HepG2 (cell line): ENCODE results near the gene LCE5A. TPM values are rescaled to one million over a fixed set of nuclear protein-coding genes. Genes with fewer than 3 reads are reported as not detected.

Source experiments
- ATAC-seq: fragments of 200-7000 bp; cut with Tn5 transposase; 3 replicates; pipeline ENCODE4 v1.9.1; 2020; ENCODE audit warnings: mild to moderate bottlenecking, moderate library complexity
- BruUV-seq: library from RNA; stranded (reverse); fragments of 400-500 nt; replicated peaks from 2 replicates; lab custom pipeline; 2021; lab: Mats Ljungman, UMichigan
- CTCF ChIA-PET: fragments of 300-600 bp; formaldehyde crosslinking; extraction: SDS; loops from one replicate; lab custom pipeline; 2021; ENCODE audit warnings: low total read pairs, inconsistent platforms, low intra/inter-chr PET ratio; lab: Yijun Ruan, JAX
- POLR2A ChIA-PET: fragments of 350-600 bp; sonication (Branson Sonifier 250); formaldehyde crosslinking; loops from one replicate; lab custom pipeline; 2020; ENCODE audit warnings: antibody characterized with exemption, inconsistent platforms; lab: Yijun Ruan, JAX
- DNase-seq: peaks from one replicate; pipeline ENCODE4 v3.0.0-alpha.2; 2015; ENCODE audit warnings: low spot score
- FAIRE-seq: peaks from 3 replicates; lab custom pipeline; 2011; peaks lifted over from hg19 to GRCh38; lab: Jason Lieb, UNC
- H2AFZ ChIP-seq: one replicate; pipeline ENCODE4 v1.6.1; 2011; ENCODE audit warnings: low read length, inconsistent platforms
- H3K27ac ChIP-seq: fragments of 300-600 bp; 3 replicates; pipeline ENCODE4 v1.8.0; 2011; ENCODE audit warnings: mixed run types, mild to moderate bottlenecking, mixed read lengths, low read length, inconsistent platforms; ENCODE audit not compliant: insufficient read depth; ENCODE audit errors: extremely low read length
- H3K27me3 ChIP-seq, 2 experiments: fragments of 200-600 bp in 1 of 2; 2 replicates in 1 of 2; 3 replicates in 1 of 2; pipeline versions ENCODE4 v1.6.0 to v1.8.0; 2011; ENCODE audit warnings: low read length in 2 of 2, mild to moderate bottlenecking in 2 of 2, moderate library complexity in 2 of 2, inconsistent platforms in 1 of 2; ENCODE audit not compliant: insufficient read depth in 2 of 2, control insufficient read depth in 1 of 2
- H3K36me3 ChIP-seq, 2 experiments: fragments of 200-600 bp in 1 of 2; replicated peaks in 1 of 2; 2 replicates in 1 of 2; 3 replicates in 1 of 2; pipeline versions ENCODE4 v1.5.1 to v1.8.0; 2011; ENCODE audit warnings: low read length in 2 of 2, inconsistent platforms in 1 of 2; ENCODE audit not compliant: insufficient read depth in 2 of 2, control insufficient read depth in 1 of 2
- H3K4me1 ChIP-seq: 2 replicates; pipeline ENCODE4 v1.5.1; 2012; ENCODE audit warnings: low read length, inconsistent platforms; ENCODE audit not compliant: insufficient read depth
- H3K4me2 ChIP-seq: 2 replicates; pipeline ENCODE4 v1.6.0; 2011; ENCODE audit warnings: low read depth, low read length, inconsistent platforms
- H3K4me3 ChIP-seq, 3 experiments: fragments of 200-600 bp in 1 of 3; sonication (generic), shearing (Covaris generic) in 1 of 3; replicated peaks in 1 of 3; 2 replicates each; pipeline ENCODE4 v1.5.1; 2011 to 2016; ENCODE audit warnings: low read length in 3 of 3, inconsistent platforms in 2 of 3, low read depth in 2 of 3, mild to moderate bottlenecking in 2 of 3, control low read depth in 1 of 3, mixed read lengths in 1 of 3; ENCODE audit not compliant: insufficient read depth in 1 of 3
- H3K79me2 ChIP-seq: one replicate; pipeline ENCODE4 v1.6.1; 2011; ENCODE audit warnings: low read length, inconsistent platforms; ENCODE audit not compliant: insufficient read depth
- H3K9ac ChIP-seq: 2 replicates; pipeline ENCODE4 v1.6.0; 2011; ENCODE audit warnings: mild to moderate bottlenecking, low read depth, low read length, inconsistent platforms; ENCODE audit not compliant: insufficient read depth
- H3K9me3 ChIP-seq: 2 replicates; pipeline ENCODE4 v1.5.1; 2012; ENCODE audit warnings: mild to moderate bottlenecking, low read length
- H4K20me1 ChIP-seq: 2 replicates; pipeline ENCODE4 v1.6.0; 2011; ENCODE audit warnings: inconsistent platforms, mild to moderate bottlenecking, low read length, moderate library complexity; ENCODE audit not compliant: insufficient read depth
- CTCF ChIP-seq: sonication (generic); formaldehyde crosslinking; IDR thresholded peaks from 2 replicates; pipeline ENCODE4 v1.5.0; 2020; ENCODE audit warnings: mild to moderate bottlenecking, missing genetic modification reagents, moderate library complexity
- FOXO4 ChIP-seq: sonication (generic); formaldehyde crosslinking; conservative IDR thresholded peaks from 2 replicates; pipeline ENCODE4 v1.8.1; 2023; ENCODE audit warnings: missing genetic modification reagents
- MEIS1 ChIP-seq: sonication (generic); formaldehyde crosslinking; IDR thresholded peaks from 2 replicates; pipeline ENCODE4 v1.9.0; 2021; ENCODE audit warnings: mild to moderate bottlenecking, missing genetic modification reagents, moderate library complexity, borderline replicate concordance
- MXI1 ChIP-seq: IDR thresholded peaks from 3 replicates; pipeline ENCODE4 v1.6.1; 2012; ENCODE audit warnings: low read depth, low read length, inconsistent platforms, borderline replicate concordance
- SMARCE1 ChIP-seq: fragments of 450-650 bp; IDR thresholded peaks from 2 replicates; pipeline ENCODE4 v1.6.1; 2017; ENCODE audit warnings: borderline replicate concordance
- SMC3 ChIP-seq: IDR thresholded peaks from 2 replicates; pipeline ENCODE4 v1.6.1; 2011; ENCODE audit warnings: low read length, improper control_type of control experiment
- SRSF4 ChIP-seq: fragments of 200-400 bp; formaldehyde crosslinking; IDR thresholded peaks from one replicate; pipeline ENCODE4 v1.6.1; 2018; ENCODE audit warnings: mild to moderate bottlenecking, low read depth, low read length, moderate library complexity; ENCODE audit not compliant: poor library complexity, severe bottlenecking
- SRSF9 ChIP-seq: fragments of 200-400 bp; formaldehyde crosslinking; IDR thresholded peaks from 2 replicates; pipeline ENCODE4 v1.6.1; 2018; ENCODE audit warnings: borderline replicate concordance, mild to moderate bottlenecking, low read depth, low read length; ENCODE audit not compliant: insufficient read depth, poor library complexity, severe bottlenecking
- ZNF317 ChIP-seq: sonication (generic); formaldehyde crosslinking; IDR thresholded peaks from 2 replicates; pipeline ENCODE4 v1.5.0; 2020; ENCODE audit warnings: mild to moderate bottlenecking, missing genetic modification reagents
- ZNF614 ChIP-seq: IDR thresholded peaks from 2 replicates; pipeline ENCODE4 v1.6.1; 2018; ENCODE audit warnings: missing biosample characterization, missing genetic modification reagents, inconsistent platforms, borderline replicate concordance
- ZNF670 ChIP-seq: sonication (generic); formaldehyde crosslinking; IDR thresholded peaks from 2 replicates; pipeline ENCODE4 v1.8.0; 2022; ENCODE audit warnings: mild to moderate bottlenecking, missing genetic modification reagents, borderline replicate concordance
- WGBS: methylation state at CpG from one replicate; pipeline ENCODE4 v1.1.6; 2017; ENCODE audit warnings: low lambda C conversion rate; 5-methylcytosine and 5-hydroxymethylcytosine counted together
- in situ Hi-C: cut with HindIII; loops from 2 replicates; pipeline ENCODE4 v1.10.0; 2017; ENCODE audit warnings: low pct_unique_long_range_greater_than_20kb; ENCODE audit not compliant: extremely low pct_ligation_motif_present
- intact Hi-C: fragments of 100-400 bp; cut with micrococcal nuclease; formaldehyde crosslinking; loops from one replicate; pipeline ENCODE4 v1.10.0; 2022; ENCODE audit not compliant: unreplicated experiment
- polyA plus RNA-seq, 8 experiments: library from polyadenylated mRNA; depleted of rRNA in 3 of 8; stranded (reverse) in 7 of 8; unstranded in 1 of 8; fragments of >200 nt; fragmentation: Illumina TruSeq in 4 of 8; extraction: Trizol in 4 of 8; gene quantifications; 2 replicates each; pipeline versions ENCODE4 v1.2.1 to v1.2.3, GENCODE V29; 2011 to 2016; ENCODE audit warnings: low read depth in 4 of 8, missing spikeins in 1 of 8, mixed read lengths in 1 of 8; ENCODE audit not compliant: insufficient read depth in 1 of 8
- total RNA-seq, 5 experiments: library from RNA; depleted of rRNA; stranded (reverse); fragments of >200 nt; fragmentation: Illumina TruSeq; extraction: Trizol; gene quantifications; 2 replicates each; pipeline ENCODE4 v1.2.3, GENCODE V29; 2016; ENCODE audit warnings: low read depth in 1 of 5

The LCE5A gene
- total and polyA plus RNA-seq, 2 of the 13 experiments (the other 11 are each of a cell fraction or from before 2014, with no cell fraction given), result not detected

GRCh38 chr1:152495066-152495675, 15.4 kb upstream of the LCE5A start (continued):
- TF ChIP-seq MEIS1 (no peak), SRSF4 (no peak), MXI1 (no peak)

- H3K9me3 ChIP-seq, result no peaks in the 10 kb centered on the region
- intact Hi-C loops, result loop anchor here (1.0 kb wide), 1 partner anchor 36 kb away; no protein-coding TSS in a partner anchor
- in situ Hi-C loops, result loop anchor here (5.0 kb wide), 1 partner anchor 35 kb away; no protein-coding TSS in a partner anchor
- H3K4me3 ChIP-seq, result no peak overlapping the region
- H3K36me3 ChIP-seq, result no peaks in the 10 kb centered on the region
- FAIRE-seq (peak; percentile 39), ATAC-seq (peak; percentile 51; the same call in 2 of the 3 replicates), DNase-seq (peak; percentile 20)
- H3K9ac ChIP-seq, result no peak overlapping the region
- WGBS, result 0% methylated on average over 2 of the region's 2 CpGs
- H3K4me2 ChIP-seq, result no peak overlapping the region
- H3K4me1 ChIP-seq, result peaks cover 9% of the 10 kb centered on the region; the same call in 1 of the 2 replicates
- no peak overlapping the region for H3K27ac ChIP-seq
- H2AFZ ChIP-seq, result no peak overlapping the region
- no peaks in the 10 kb centered on the region for H3K79me2 ChIP-seq
- TF ChIP-seq FOXO4 (CRISPR knock-in tag) (no peak), ZNF614 (CRISPR knock-in tag) (no peak), ZNF670 (CRISPR knock-in tag) (no peak), SRSF9 (no peak), SMARCE1 (no peak), CTCF (CRISPR knock-in tag) (peak; percentile 43), SMC3 (peak; percentile 53; the same call in 1 of the 2 replicates), ZNF317 (CRISPR knock-in tag) (no peak)
- ChIA-PET CTCF (interaction anchor here (0.9 to 2.1 kb wide), 2 partner anchors 36 to 429 kb away, joined by 3 to 19 read pairs; no protein-coding TSS in a partner anchor), POLR2A (no interaction called here)
- H3K27me3 ChIP-seq, result no peaks in the 10 kb centered on the region
- no peaks in the 10 kb centered on the region for H4K20me1 ChIP-seq
- no TSS peak for BruUV-seq
Observed at GRCh38 chr1:152497273-152497672, 13.3 kb upstream of the LCE5A start.
